Measurements from ENCODE around the gene C10orf67.

DNA sequence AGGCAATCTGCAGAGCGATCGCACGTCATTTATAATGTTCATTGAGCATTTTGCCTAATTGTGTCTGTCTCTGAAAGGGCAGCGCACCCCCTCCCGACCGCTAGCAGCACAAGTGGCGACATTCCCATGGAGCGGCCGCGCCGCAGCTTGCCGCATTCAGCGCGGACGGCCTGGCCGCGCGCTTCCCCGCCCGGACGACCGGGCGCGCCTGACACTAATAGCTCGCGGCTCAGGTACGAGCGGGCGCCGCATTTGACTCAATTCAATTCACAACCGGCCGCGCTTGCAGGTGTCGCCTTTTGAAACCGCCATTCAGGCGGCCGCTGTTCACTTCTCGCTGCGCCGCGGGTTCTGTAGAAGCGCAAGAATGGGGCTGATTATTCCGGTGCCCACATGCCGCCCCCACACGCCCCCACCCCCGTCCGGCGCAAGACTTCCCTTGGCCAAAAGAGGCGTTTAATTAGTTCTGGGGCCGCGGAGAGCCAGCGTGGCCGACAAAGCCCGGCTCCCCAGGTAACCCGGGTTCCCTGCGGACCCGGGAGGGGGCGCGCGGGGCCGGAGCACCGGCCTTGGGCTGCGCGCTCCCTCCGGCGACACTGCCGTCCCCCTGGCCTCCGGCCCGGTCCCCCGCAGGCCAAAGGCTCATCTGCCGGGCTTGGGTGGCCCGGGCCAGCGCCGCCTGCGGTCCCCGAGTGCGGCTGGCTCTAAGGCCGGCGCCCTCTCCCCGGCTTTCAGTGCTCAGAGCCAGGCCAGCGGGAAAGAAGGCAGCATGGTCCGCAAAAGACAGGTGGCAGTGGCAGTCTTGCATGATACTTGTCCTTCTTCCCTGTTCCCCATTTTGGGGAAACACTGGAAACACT lies 171.2 kb downstream of the C10orf67 start:
- TF ChIP-seq POLR2A (IDR thresholded peaks at IDR 0.05), result no peak
- TF ChIP-seq, protein P1, sequence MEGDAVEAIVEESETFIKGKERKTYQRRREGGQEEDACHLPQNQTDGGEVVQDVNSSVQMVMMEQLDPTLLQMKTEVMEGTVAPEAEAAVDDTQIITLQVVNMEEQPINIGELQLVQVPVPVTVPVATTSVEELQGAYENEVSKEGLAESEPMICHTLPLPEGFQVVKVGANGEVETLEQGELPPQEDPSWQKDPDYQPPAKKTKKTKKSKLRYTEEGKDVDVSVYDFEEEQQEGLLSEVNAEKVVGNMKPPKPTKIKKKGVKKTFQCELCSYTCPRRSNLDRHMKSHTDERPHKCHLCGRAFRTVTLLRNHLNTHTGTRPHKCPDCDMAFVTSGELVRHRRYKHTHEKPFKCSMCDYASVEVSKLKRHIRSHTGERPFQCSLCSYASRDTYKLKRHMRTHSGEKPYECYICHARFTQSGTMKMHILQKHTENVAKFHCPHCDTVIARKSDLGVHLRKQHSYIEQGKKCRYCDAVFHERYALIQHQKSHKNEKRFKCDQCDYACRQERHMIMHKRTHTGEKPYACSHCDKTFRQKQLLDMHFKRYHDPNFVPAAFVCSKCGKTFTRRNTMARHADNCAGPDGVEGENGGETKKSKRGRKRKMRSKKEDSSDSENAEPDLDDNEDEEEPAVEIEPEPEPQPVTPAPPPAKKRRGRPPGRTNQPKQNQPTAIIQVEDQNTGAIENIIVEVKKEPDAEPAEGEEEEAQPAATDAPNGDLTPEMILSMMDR (IDR thresholded peaks at IDR 0.05 in 4 of 5, conservative IDR thresholded peaks at IDR 0.05 in 1 of 5), result no peak
